NCI-H748 (cell line): ENCODE data around the gene PRKCZ.

ENCODE experiments used
- DNase-seq: peaks from one replicate; lab custom pipeline; 2025; ENCODE audit not compliant: unreplicated experiment; lab: John Stamatoyannopoulos, UW

PRKCZ gene

DNA sequence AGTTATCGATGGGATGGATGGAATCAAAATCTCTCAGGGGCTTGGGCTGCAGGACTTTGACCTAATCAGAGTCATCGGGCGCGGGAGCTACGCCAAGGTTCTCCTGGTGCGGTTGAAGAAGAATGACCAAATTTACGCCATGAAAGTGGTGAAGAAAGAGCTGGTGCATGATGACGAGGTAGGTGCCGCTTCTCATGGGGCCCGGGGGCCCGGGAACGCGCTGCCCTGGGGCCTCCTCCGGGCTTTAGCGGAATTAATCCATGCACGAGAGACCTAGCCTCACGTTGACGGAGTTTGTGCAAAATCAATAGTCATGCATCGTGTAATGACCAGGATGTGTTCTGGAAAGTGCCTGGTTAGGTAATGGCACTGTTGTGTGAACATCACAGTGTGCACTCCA is 100.6 kb downstream of the PRKCZ start:
- DNase-seq: no peak

DNA sequence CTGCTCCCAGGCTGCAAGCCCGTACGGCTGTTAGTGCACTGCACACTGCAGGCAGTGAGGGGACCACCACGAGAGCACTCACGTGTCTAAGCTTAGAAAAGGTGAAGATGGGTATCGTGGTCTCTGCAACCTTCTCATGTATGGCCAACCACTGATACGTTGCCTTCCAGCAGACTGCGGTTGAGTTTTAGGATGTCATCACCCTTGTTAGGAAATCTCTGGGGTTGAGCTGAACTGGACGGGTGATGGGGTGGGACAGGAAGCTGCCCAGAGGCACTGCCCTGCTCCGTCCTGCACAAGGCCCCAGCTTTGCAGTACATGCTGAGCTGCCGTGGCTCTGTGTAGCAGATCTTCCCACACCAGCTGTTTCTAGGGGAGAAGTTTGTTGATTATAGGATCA is 101.0 kb downstream of the PRKCZ start:
- DNase-seq: no peak

DNA sequence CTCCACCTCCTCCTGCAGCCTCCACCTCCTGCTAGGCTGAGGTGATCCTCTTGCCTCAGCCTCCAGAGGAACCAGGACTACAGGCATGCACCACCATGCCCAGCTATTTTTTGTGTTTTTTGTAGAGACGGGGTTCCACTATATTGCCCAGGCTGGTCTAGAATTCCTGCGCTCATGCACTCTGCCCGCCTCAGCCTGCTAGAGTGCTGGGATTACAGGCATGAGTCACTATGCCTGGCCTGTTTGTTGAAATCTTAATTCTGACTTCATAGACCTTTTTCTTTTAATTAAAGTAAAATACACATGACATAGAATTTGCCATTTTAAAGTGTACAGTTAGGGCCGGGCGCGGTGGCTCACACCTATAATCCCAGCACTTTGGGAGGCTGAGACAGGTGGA is 101.7 kb downstream of the PRKCZ start:
- DNase-seq: no peak

DNA sequence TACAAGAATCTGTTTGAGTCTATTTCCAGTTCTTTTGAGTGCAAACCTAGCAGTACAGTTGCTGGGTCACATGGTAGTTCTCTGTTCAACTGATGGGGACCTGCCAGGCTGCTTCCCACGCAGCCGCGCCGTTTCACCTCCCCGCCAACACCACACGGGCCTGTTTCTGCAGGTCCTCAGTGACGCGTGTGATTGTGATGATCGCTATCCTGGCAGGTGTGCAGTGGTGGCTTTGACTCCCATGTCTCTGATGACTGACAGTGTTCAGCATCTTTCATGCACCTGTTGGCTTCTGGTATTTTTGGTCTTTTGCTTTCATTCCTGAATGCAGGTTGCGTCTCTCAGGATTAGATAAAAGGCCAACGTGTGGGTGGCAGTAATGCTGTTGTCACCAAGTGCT is 102.7 kb downstream of the PRKCZ start:
- DNase-seq: no peak

DNA sequence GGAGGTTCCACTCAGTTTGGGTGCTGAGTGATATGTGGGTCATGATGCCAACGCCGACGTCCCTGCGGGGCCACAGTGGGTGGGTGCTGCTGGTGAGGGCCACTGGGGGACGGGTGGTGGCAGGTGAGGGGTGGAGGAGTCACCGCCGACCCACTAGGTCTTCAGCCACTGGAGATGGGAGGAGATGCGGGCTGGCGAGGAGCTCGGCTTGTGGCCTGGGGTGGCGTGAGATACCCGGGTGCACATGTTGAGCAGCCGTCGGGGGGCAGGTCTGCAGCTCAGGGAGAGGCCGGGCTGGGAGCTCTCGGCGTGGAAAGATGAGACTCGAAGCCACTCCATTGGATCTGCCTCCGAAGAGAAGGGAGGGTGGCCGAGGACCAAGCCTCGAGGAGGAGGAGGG is 103.8 kb downstream of the PRKCZ start:
- no peak for DNase-seq

DNA sequence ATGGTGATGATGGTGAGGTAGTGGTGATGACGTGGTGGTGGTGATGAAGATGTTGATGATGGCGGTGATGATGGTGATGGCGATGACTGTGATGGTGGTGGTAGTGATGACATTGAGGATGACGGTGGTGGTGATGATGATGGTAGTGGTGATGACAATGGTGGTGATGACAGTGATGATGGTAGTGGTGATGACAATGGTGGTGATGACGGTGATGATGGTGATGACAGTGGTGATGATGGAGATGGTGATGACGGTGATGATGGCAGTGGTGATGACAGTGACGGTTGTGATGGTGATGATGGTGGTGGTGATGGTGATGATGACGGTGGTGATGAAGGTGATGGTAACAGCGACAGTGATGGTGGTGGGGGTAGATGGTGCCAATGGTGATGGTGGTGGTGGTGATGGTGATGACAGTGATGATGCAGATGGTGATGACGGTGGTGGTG is 105.0 kb downstream of the PRKCZ start:
- DNase-seq: no peak

DNA sequence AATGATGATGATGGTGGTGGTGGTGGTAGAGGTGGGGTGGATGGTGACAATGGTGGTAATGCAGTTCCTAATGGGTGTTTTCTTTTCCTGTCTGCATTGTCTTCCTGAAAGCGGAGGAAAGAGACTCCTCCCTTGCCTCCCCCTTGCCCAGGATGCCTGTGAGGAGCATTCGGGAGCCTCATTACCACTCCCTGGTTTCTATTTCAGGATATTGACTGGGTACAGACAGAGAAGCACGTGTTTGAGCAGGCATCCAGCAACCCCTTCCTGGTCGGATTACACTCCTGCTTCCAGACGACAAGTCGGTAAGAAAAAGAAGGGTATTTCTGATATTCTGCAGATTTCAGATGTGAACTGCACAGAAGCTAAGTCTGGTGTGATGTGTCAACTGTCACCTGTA is 105.6 kb downstream of the PRKCZ start:
- DNase-seq: no peak

DNA sequence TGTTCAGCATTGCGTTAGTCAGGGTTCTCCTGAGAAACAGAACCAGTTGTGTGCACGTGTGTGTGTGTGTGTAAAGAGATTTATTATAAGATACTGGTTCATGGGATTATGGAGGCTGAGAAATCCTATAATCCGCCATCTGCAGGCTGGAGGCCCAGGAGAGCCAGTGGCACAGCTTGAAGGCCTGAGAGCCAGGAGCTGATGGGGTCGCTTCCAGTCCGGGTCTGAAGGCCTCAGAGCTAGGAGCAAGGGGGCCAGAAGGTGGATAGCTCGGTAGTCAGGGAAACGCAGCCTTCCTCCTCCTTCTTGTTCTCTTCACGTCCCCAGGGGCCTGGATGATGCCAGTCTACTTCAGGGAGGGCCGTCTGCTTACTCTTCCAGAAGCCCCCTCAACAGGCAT is 106.7 kb downstream of the PRKCZ start:
- no peak for DNase-seq

DNA sequence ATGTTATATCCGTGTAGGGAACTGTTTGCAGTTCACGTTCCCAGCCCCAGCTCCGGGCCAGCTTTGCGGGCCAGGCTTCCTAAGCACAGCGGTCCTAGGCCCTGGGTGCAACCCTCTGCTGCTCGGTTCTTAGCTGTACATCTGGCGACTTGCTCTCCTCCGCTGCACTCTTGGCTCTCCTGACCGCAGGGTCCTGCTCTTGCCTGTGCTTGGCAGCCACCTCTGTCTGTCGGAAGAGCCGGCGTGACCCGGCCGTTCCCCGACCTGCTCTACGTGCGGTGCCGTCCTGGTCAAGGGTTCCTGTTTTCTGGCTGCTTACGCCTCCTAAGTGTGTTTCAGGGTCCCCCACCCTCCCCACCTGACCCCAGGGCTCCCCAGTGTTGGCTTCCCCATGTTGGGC is 107.6 kb downstream of the PRKCZ start:
- DNase-seq: no peak

DNA sequence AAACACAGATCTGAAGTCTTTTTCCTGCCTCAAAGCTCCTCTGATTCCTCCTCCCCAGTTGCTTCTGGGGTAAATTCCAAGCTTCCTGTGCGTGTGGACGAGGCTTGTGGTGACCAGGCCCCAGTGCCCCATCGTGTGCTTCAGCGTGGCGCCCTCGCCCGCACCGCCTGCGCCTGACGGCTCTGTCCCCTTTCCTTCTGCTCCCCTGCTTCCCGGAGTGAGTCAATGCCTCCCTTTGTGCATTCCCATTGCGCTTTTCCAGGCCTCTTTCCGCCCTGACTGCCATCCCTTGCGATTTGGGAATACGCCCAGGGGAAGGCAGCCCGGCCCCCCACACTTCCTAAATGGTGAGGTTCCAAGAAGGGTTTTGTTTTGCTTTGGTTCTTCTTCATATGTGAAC is 108.1 kb downstream of the PRKCZ start:
- no peak for DNase-seq

DNA sequence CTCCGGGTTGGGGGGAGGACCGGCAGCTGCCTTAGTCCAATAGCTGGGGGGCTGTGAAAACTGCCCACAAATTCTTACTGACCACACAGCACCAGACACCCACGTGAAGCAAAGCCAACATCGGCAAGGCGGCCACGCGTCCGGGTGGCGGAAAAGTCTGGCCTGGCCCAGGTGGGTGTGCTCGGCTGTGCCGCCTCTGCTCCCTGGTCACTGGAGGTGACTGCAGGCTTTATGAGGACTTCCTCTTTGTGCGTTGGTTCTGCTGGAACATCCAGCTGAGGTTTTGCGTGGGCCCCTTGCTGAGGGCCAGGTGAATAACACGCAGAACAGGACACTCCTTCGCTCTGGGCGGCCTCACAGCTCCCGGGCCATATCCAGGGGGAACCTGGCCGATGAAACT is 108.9 kb downstream of the PRKCZ start:
- no peak for DNase-seq

DNA sequence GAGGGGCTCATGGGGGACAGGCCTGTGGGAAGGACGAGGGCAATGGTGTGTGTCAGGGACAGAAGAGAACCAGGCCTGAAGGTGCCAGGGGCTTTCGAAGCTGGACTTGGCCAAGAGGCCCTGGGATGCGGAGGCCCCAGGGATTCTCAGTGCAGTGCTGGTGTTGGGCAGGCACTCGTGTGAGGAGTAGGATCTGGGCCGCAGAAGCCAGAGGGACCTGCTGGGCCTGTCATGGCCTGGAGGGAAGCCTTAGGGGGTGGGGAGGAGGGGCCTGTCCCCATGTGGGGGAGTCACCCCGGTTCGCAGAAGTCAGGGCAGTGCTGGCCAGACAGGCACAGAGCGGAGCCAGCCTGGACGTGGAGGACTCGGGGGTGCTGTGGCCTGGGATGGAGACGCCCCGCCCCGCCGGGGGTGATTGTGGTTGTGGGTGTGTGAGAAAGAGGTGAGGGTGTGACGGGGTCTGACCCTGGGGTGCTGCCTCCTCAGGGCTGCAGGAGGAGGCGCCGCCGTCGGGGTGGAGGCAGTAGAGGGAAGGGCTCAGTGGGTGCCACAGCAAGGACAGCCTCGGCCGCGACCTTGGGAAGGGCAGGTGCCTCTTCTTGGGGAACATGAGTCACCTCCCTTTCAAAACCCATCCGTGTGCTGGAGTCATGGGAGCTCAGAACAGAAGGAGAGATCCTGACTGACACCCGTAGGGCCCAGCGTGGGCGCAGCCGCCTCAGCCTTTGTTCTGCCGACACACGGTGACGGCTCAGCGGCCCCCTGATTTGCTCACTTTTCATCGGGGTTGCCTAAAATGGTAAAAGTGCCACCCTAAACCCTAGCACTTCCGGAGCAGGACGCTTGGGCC is 110.5 kb downstream of the PRKCZ start:
- DNase-seq: no peak

DNA sequence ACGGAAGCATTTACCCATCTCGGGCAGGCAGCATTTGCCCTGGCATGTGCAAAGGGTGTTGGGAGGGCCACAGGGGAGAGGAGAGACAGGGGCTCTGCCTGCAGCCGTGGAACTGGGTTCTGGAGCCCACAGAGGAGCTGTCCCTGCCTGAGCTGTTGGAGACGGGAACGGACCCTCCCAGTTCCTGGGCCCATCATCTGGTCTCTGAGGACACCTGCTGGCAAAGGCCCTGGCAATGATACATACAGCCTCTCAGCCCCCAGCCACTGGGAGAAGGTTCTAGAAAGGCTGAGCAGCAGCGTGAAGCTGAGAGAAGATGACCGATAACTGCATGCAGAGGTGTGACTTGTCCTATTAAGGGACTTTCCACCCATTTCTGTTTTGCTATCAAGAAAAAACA is 113.0 kb downstream of the PRKCZ start:
- no peak for DNase-seq

DNA sequence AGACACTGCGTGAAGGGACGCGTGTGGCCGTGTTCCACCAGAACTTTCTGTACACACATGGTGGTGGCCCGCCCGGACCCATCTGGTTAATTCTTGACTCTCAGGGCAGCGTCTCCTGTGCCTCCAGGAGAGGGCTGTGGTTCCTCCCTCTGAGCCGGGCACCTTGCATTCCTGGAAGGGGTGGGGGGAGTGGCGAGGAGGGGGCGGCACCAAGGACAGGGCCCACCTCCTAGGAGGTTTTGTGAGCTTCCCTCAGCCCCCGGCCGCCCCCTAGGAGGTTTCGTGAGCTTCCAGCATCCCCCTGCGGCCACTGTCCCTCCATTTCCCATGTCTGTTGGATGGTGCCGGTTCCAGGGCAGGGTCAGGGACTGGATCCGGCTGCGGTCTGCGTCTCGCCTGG is 115.4 kb downstream of the PRKCZ start:
- no peak for DNase-seq

DNA sequence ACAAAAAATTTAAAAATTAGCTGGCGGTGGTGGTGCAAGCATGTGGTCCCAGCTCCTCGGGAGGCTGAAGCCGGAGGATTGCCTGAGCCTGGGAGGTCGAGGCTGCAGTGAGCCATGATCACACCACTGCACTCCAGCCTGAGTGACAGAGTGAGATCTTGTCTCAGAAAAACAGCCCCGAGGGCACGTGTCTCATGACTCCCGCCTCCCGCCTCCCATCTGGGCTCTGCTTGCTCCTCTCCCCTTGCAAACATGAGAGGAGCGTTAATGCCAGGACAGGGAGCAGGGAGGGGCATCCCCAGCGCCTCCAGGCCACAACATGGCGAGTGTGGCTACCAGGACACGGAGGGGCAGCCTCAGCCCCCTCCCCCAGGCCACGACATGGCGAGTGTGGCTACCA is 116.0 kb downstream of the PRKCZ start:
- DNase-seq: no peak

DNA sequence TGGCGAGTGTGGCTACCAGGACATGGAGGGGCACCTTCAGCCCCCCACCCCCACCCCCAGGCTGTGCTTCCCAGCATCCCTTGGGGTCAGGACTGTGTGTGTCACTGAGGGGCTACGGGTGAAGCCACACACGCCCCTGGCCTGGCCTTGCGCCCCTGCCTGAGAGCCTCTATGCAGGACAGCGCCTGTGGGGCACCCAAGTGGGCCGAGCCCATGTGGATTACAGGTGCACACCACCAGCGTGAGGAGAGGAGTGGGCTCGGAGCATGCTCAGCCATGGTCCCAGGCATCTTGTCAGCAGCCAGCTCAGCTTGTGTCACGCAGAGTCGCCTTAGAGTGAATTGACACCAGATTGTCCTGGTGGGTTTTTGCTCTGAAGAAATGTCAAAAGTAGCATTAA is 116.5 kb downstream of the PRKCZ start:
- no peak for DNase-seq

DNA sequence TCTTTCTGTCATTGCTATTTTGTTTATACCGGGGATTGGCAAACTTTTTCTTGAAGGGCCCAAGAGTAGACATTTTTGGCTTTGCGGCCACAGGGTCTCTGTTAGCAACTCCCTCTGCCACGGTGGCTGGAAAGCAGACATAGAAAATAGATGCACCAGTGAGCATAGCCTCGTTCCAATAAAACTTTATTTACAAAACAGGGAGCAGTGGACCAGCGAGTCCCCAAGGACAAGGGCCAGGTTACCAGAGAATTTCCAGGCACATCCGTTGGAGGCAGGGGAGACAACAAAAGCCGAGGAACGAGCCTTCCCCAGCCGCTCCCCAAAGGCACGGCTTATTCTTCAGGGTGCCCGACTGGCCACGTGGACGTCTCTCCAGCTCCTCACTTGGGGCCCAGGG is 117.9 kb downstream of the PRKCZ start:
- DNase-seq: no peak

DNA sequence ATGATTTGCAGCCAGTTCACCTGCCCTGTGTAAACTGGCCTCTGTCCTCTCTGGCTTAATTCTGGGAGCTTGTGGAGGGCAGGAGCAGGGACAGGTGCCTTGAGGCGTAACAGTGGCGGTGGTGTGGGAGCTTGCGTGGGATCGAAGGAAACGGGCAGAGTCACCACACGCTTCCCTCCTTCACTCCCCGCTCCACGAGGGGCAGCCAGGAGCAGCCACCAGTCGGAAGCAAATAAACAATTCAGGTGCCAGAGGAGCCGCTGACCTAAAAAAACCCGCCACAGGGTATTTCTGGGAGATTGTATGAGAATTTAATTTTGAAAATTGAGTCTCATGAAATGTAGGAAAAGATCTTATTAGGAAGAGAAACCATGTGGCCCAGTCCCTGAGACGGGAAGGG is 118.3 kb downstream of the PRKCZ start:
- DNase-seq: no peak

DNA sequence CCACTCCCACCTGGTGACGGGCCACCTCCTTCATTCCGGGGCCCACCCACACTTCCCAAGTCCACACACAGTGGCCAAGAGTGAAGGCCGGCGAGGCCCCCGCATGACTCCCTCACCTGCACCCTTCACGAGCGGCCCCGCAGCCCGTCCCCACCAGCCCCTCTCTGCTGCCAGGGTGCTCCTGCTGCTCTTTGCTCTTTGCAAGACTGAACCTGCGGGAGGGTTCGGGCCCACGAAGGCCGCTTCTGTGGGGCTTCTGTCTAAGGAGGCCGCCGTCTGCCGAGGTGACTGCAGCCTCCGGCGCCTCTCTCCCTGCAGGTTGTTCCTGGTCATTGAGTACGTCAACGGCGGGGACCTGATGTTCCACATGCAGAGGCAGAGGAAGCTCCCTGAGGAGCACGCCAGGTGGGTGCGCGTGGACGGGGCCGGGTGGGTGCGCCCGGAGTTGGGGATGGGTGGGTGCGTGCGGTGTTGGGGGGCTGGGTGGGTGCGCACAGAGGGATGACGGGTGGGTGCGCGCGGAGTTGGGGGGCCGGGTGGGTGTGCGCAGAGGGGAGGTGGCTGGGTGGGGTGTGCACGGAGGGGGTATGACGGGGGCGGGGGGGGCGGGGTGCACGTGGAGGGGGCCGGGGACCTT is 119.1 kb downstream of the PRKCZ start:
- no peak for DNase-seq

DNA sequence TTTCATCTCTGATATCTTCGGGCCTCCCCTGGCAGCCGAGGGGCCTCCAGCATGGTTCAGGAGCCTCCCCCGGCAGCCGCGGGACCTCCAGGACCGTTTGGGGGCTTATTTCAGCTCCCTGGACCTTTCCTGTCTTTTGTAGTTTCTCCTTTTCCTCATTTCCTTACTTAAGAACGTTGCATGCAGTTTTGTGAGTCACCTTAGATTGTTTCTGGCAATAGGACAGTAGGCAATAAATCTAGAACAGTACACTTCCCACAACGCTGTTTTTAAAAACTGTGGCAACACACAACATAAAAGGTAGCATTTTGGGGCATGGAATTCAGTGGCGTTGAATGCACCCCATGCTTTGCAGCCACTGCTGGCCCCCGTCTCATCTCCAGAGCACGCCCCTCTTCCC is 120.0 kb downstream of the PRKCZ start:
- no peak for DNase-seq

DNA sequence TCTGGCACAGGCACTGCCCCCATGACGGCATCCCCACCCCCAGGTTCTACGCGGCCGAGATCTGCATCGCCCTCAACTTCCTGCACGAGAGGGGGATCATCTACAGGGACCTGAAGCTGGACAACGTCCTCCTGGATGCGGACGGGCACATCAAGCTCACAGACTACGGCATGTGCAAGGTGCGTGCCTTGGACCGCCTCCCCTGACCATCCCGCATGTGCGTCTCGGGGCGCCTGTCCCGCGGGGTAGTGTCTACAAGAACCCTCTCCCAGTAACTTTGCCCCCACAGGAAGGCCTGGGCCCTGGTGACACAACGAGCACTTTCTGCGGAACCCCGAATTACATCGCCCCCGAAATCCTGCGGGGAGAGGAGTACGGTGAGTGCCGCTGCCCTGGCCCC is 121.8 kb downstream of the PRKCZ start:
- no peak for DNase-seq

DNA sequence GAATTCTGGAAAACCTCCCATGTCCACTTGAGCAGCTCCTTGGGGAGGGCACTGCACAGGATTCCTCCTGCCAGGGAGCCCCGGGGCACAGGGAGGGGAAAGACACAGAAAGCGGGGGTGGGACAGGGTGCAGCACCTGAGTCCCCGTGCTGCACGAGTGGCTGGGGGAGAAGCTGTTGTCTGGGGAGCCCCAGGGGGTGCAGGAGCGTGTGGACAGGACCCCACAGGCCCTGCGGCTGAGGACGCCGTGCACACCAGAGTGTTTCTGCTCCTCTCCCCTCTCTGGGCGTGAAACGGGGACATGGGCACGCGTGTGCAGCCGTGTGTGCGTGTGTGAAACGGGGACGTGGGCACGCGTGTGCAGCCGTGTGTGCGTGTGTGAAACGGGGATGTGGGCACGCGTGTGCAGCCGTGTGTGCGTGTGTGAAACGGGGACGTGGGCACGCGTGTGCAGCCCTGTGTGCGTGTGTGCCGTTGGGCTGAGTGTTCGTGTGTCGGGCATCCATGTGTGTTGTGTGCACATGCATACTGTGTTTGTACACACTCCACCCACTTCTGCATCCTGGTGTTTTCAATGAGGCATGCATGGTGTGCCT is 122.4 kb downstream of the PRKCZ start:
- no peak for DNase-seq
